Measurements from ENCODE around the gene ARL6IP5. TPM values are rescaled to one million over a fixed set of nuclear protein-coding genes. Genes with fewer than 3 reads are reported as not detected.

ARL6IP5 gene
- total and polyA plus RNA-seq, 2 of the 13 experiments (the other 11 are each of a cell fraction or from before 2014, with no cell fraction given): 23.7 to 29.6 TPM

DNA sequence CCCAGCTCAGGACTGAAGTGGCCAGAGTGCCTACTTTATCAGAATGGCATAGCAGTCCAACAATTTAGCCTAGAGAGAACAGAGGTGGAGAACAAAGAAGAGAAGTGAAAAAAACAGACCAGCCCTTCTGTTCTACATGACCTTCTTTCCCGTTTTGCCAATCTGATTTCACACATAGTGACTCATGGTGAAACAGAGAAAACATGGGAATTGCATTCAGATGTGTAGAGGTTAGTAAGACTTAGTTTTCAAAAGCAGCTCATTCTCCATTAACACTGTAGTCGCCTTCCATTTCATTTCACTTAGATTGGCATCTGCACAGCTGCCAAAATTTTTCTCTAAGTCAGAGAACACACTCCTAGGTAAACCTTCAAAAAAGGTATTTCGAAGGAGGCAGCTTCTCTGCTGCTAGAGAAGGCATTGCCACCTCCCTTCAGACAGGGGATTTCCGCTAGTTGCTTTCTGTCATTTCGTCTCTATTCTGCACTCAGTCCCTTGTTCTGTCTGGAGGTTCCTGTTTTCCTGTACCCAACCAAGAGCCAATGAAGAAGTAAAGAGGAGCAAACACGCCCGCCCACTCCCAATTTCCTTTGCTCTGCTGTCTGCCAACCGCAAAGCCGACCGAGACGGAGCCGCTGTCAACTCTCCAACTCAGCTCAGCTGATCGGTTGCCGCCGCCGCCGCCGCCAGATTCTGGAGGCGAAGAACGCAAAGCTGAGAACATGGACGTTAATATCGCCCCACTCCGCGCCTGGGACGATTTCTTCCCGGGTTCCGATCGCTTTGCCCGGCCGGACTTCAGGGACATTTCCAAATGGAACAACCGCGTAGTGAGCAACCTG is at the start of gene ARL6IP5 (continued):
- TF ChIP-seq ZNF143 (CRISPR knock-in tag; IDR thresholded peaks at IDR 0.05) (peak; percentile 47; the same call in 1 of the 2 replicates), FOXK1 (CRISPR knock-in tag; IDR thresholded peaks at IDR 0.05; ENCODE audit: borderline replicate concordance, low read depth) (0 out of 2 replicates have a peak, but pooled peaks have one; percentile 38), BRD4 (CRISPR knock-in tag; IDR thresholded peaks at IDR 0.05) (no peak), ZNF713 (CRISPR knock-in tag; IDR thresholded peaks at IDR 0.05) (no peak), ZFY (CRISPR knock-in tag; IDR thresholded peaks at IDR 0.05) (0 out of 2 replicates have a peak, but pooled peaks have one; percentile 41), RFX1 (IDR thresholded peaks at IDR 0.05) (no peak), ZSCAN25 (CRISPR knock-in tag; IDR thresholded peaks at IDR 0.05) (peak; percentile 55; the same call in 1 of the 2 replicates), ZNF124 (CRISPR knock-in tag; IDR thresholded peaks at IDR 0.05) (peak; percentile 34; the same call in 1 of the 2 replicates), ZFP36L1 (CRISPR knock-in tag; IDR thresholded peaks at IDR 0.05) (no peak), RNF2 (conservative IDR thresholded peaks at IDR 0.05; ENCODE audit: low read depth) (no peak), ZNF782 (CRISPR knock-in tag; IDR thresholded peaks at IDR 0.05; ENCODE audit: borderline replicate concordance) (no peak), ZMYM3 (CRISPR knock-in tag; IDR thresholded peaks at IDR 0.05) (peak; percentile 69; the same call in 1 of the 2 replicates), SRSF4 (IDR thresholded peaks at IDR 0.05; ENCODE audit: low read depth, low read length, poor library complexity, severe bottlenecking) (no peak), XRCC5 (optimal IDR thresholded peaks at IDR 0.05; ENCODE audit: low read length) (peak; percentile 87), CCAR2 (optimal IDR thresholded peaks at IDR 0.05; ENCODE audit: low read depth, low read length) (no peak)
- TF ChIP-seq, protein P1, sequence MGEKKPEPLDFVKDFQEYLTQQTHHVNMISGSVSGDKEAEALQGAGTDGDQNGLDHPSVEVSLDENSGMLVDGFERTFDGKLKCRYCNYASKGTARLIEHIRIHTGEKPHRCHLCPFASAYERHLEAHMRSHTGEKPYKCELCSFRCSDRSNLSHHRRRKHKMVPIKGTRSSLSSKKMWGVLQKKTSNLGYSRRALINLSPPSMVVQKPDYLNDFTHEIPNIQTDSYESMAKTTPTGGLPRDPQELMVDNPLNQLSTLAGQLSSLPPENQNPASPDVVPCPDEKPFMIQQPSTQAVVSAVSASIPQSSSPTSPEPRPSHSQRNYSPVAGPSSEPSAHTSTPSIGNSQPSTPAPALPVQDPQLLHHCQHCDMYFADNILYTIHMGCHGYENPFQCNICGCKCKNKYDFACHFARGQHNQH (CRISPR knock-in tag; IDR thresholded peaks at IDR 0.05): peak; percentile 84
- TF ChIP-seq, protein P2, sequence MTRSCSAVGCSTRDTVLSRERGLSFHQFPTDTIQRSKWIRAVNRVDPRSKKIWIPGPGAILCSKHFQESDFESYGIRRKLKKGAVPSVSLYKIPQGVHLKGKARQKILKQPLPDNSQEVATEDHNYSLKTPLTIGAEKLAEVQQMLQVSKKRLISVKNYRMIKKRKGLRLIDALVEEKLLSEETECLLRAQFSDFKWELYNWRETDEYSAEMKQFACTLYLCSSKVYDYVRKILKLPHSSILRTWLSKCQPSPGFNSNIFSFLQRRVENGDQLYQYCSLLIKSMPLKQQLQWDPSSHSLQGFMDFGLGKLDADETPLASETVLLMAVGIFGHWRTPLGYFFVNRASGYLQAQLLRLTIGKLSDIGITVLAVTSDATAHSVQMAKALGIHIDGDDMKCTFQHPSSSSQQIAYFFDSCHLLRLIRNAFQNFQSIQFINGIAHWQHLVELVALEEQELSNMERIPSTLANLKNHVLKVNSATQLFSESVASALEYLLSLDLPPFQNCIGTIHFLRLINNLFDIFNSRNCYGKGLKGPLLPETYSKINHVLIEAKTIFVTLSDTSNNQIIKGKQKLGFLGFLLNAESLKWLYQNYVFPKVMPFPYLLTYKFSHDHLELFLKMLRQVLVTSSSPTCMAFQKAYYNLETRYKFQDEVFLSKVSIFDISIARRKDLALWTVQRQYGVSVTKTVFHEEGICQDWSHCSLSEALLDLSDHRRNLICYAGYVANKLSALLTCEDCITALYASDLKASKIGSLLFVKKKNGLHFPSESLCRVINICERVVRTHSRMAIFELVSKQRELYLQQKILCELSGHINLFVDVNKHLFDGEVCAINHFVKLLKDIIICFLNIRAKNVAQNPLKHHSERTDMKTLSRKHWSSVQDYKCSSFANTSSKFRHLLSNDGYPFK (CRISPR knock-in tag; IDR thresholded peaks at IDR 0.05; ENCODE audit: borderline replicate concordance): peak; percentile 74; the same call in 1 of the 2 replicates
- TF ChIP-seq, protein P3, sequence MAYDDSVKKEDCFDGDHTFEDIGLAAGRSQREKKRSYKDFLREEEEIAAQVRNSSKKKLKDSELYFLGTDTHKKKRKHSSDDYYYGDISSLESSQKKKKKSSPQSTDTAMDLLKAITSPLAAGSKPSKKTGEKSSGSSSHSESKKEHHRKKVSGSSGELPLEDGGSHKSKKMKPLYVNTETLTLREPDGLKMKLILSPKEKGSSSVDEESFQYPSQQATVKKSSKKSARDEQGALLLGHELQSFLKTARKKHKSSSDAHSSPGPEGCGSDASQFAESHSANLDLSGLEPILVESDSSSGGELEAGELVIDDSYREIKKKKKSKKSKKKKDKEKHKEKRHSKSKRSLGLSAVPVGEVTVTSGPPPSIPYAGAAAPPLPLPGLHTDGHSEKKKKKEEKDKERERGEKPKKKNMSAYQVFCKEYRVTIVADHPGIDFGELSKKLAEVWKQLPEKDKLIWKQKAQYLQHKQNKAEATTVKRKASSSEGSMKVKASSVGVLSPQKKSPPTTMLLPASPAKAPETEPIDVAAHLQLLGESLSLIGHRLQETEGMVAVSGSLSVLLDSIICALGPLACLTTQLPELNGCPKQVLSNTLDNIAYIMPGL (CRISPR knock-in tag; IDR thresholded peaks at IDR 0.05; ENCODE audit: borderline replicate concordance in 1 of 2, low read depth in 1 of 2): peak in 1 of 2 experiments; percentile 45; a peak in 1 of 4 replicates
- TF ChIP-seq, protein P4, sequence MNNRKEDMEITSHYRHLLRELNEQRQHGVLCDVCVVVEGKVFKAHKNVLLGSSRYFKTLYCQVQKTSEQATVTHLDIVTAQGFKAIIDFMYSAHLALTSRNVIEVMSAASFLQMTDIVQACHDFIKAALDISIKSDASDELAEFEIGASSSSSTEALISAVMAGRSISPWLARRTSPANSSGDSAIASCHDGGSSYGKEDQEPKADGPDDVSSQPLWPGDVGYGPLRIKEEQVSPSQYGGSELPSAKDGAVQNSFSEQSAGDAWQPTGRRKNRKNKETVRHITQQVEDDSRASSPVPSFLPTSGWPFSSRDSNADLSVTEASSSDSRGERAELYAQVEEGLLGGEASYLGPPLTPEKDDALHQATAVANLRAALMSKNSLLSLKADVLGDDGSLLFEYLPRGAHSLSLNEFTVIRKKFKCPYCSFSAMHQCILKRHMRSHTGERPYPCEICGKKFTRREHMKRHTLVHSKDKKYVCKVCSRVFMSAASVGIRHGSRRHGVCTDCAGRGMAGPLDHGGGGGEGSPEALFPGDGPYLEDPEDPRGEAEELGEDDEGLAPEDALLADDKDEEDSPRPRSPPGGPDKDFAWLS (CRISPR knock-in tag; IDR thresholded peaks at IDR 0.05; ENCODE audit: borderline replicate concordance): no peak
- TF ChIP-seq, protein P5, sequence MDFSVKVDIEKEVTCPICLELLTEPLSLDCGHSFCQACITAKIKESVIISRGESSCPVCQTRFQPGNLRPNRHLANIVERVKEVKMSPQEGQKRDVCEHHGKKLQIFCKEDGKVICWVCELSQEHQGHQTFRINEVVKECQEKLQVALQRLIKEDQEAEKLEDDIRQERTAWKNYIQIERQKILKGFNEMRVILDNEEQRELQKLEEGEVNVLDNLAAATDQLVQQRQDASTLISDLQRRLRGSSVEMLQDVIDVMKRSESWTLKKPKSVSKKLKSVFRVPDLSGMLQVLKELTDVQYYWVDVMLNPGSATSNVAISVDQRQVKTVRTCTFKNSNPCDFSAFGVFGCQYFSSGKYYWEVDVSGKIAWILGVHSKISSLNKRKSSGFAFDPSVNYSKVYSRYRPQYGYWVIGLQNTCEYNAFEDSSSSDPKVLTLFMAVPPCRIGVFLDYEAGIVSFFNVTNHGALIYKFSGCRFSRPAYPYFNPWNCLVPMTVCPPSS (IDR thresholded peaks at IDR 0.05): no peak

Measured in HepG2 (cell line).